Subcutaneous abdominal adipose tissue (tissue), 5 donors: Measurements from ENCODE around the gene LTV1.
A peak's percentile ranks its signal among the peaks of the same experiment; 100 is the strongest.

Experiments used
- H3K27ac ChIP-seq: one replicate; pipeline ENCODE4 v1.7.0; 2013; ENCODE audit warnings: low read depth, mild to moderate bottlenecking, inconsistent platforms, low read length, moderate library complexity
- H3K27me3 ChIP-seq, 5 donors: one replicate each; pipeline ENCODE4 v1.7.0; 2013; ENCODE audit warnings: low read length in 5 of 5, inconsistent platforms in 1 of 5; ENCODE audit not compliant: control insufficient read depth in 5 of 5, insufficient read depth in 4 of 5
- H3K36me3 ChIP-seq, 5 donors: one replicate each; pipeline ENCODE4 v1.7.0; 2013; ENCODE audit warnings: low read length in 5 of 5; ENCODE audit not compliant: control insufficient read depth in 5 of 5, insufficient read depth in 5 of 5
- H3K4me1 ChIP-seq, 5 donors: one replicate each; pipeline ENCODE4 v1.7.0; 2013; ENCODE audit warnings: low read length in 5 of 5, mild to moderate bottlenecking in 3 of 5, moderate library complexity in 1 of 5; ENCODE audit not compliant: control insufficient read depth in 5 of 5, insufficient read depth in 5 of 5
- H3K4me3 ChIP-seq, 5 donors: one replicate each; pipeline ENCODE4 v1.7.0; 2013; ENCODE audit warnings: low read length in 5 of 5, low read depth in 1 of 5
- H3K9ac ChIP-seq, 5 donors: one replicate each; pipeline ENCODE4 v1.7.0; 2013; ENCODE audit warnings: low read length in 5 of 5, mild to moderate bottlenecking in 4 of 5, moderate library complexity in 3 of 5
- H3K9me3 ChIP-seq, 5 donors: one replicate each; pipeline ENCODE4 v1.7.0; 2013; ENCODE audit warnings: low read length in 5 of 5; ENCODE audit not compliant: control insufficient read depth in 5 of 5
- donor health status: healthy.
- donor health status: healthy.
- donor health status: healthy.
- donor health status: healthy.
- donor health status: healthy.

The LTV1 gene

DNA sequence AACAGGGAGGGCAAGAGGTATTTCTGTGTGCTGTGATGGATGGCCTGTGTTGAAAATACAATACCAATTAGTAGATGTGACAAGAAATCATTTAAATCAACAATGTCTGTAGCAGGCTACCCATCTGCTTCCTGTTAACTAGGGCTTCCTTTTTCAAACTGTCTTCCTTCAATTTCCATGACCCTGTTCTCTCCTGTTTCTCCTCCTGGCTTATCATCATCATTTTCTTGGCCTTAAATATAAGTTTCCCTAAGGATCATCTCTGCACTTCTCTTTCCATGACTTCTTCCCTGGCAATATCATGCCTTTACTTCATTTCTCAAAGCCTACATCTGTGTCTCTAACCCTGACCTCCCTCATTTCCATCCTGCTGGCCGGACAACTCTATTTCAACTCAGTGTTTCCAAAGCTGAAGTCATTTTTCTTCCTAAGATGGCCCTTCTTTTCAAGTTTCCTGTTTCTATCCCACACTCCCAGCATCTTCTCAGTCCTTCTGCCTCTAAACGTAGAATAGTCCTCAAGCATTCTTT, 39.3 kb downstream of the LTV1 start:
- H3K36me3 ChIP-seq, result no peaks in the 10 kb centered on the region
- no peak overlapping the region for H3K27ac ChIP-seq
- H3K9ac ChIP-seq, result no peak overlapping the region
- no peaks in the 10 kb centered on the region for H3K27me3 ChIP-seq
- H3K4me3 ChIP-seq, result no peak overlapping the region
- peaks cover 0 to 12% (median 8%) of the 10 kb centered on the region in 5 donors for H3K9me3 ChIP-seq
- H3K4me1 ChIP-seq, result no peaks in the 10 kb centered on the region

DNA sequence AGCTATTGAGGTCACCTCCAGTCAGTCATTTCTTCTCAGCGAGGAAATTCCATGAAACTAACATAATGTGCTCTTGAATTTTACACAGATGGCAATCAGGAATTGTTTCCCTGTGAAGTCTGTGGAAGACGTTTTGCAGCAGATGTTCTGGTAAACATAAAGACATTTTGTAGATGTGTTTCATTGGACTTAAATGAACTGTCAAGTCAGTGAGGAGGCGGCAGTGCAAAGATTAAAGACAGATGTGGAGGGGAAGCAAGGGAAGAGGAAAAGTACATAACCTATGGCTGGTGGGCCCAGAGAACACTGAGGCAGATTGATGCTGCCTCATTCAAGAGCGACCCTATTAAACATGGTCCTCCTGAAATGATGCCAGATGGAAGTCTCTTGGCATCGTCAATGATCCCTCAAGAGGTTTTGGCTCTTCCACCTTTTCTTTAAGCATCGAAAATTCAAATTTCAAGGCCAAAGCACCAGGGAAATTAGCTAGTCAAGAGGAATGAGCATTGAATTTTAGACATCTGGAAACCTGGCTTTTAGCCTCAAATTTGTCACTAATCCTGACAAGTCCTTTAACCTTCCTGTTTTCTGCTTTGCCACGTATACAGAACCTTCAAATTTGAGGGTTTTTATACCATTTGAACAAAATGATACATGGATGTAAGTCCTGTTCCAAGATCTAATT, 41.2 kb downstream of the LTV1 start:
- no peaks in the 10 kb centered on the region for H3K36me3 ChIP-seq
- no peak overlapping the region for H3K27ac ChIP-seq
- no peaks in the 10 kb centered on the region for H3K27me3 ChIP-seq
- no peaks in the 10 kb centered on the region for H3K9me3 ChIP-seq
- H3K9ac ChIP-seq, result no peak overlapping the region
- H3K4me1 ChIP-seq, result no peaks in the 10 kb centered on the region
- H3K4me3 ChIP-seq, result no peak overlapping the region

DNA sequence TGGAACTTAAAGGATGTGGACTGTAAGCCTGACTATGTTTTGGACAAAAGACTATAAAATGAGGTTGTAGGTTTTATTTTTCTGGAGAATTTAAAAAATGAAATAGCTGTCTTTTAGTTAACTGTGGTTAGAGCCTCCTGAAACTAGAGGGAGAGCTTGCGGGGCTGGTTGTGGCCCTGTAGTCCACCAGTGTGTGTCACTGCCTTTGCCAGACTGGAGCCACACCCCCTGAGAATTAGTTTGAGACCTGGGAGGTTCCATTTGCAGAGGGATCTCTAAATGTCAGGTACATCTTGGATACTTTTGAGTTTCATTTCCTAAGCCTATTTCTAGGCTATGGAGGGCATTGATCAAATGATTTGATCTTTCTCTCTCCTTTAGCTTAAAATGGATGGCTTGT, 42.0 kb downstream of the LTV1 start:
- no peaks in the 10 kb centered on the region for H3K4me1 ChIP-seq
- H3K27me3 ChIP-seq, result no peaks in the 10 kb centered on the region
- H3K36me3 ChIP-seq, result no peaks in the 10 kb centered on the region
- H3K4me3 ChIP-seq, result no peak overlapping the region
- no peak overlapping the region for H3K27ac ChIP-seq
- no peak overlapping the region for H3K9ac ChIP-seq
- H3K9me3 ChIP-seq, result no peaks in the 10 kb centered on the region

DNA sequence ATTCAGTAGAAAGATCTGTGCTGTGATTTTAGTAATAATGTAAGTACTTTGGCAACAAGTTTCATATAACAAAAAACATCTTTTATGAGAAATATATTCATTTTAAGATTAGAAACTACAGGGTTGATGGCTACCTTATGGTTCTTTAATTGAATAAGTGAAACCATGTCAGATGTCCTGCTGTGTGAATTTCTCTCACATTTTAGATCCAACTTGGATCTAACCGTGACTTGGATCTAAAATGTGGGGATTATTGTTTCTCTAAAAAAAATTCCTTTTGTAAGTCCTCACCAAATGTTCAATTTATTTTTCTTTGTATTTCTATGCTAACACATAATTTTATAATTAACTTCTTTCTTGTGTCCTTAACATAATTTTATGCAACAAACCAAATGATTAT, 51.5 kb downstream of the LTV1 start:
- Histone ChIP-seq H3K4me1 (peaks cover 0 to 10% (median 0%) of the 10 kb centered on the region in 5 donors), H3K4me3 (no peak overlapping the region), H3K9me3 (no peaks in the 10 kb centered on the region), H3K9ac (no peak overlapping the region), H3K36me3 (no peaks in the 10 kb centered on the region), H3K27me3 (no peaks in the 10 kb centered on the region), H3K27ac (no peak overlapping the region)

GRCh38 chr6:143896126-143896860, 53.2 kb downstream of the LTV1 start:
- no peaks in the 10 kb centered on the region for H3K27me3 ChIP-seq
- H3K9me3 ChIP-seq, result no peaks in the 10 kb centered on the region
- H3K36me3 ChIP-seq, result no peaks in the 10 kb centered on the region
- no peak overlapping the region for H3K27ac ChIP-seq
- H3K4me1 ChIP-seq, result peaks cover 0 to 10% (median under 1%) of the 10 kb centered on the region in 5 donors
- H3K9ac ChIP-seq, result no peak overlapping the region
- H3K4me3 ChIP-seq, result no peak overlapping the region

- Histone ChIP-seq H3K27me3 (no peaks in the 10 kb centered on the region), H3K27ac (no peak overlapping the region), H3K9me3 (no peaks in the 10 kb centered on the region), H3K4me1 (peaks cover 7 to 43% (median 20%) of the 10 kb centered on the region in 5 donors), H3K36me3 (no peaks in the 10 kb centered on the region), H3K9ac (no peak overlapping the region), H3K4me3 (no peak overlapping the region)
Observed at GRCh38 chr6:143900358-143900757, 57.2 kb downstream of the LTV1 start.

DNA sequence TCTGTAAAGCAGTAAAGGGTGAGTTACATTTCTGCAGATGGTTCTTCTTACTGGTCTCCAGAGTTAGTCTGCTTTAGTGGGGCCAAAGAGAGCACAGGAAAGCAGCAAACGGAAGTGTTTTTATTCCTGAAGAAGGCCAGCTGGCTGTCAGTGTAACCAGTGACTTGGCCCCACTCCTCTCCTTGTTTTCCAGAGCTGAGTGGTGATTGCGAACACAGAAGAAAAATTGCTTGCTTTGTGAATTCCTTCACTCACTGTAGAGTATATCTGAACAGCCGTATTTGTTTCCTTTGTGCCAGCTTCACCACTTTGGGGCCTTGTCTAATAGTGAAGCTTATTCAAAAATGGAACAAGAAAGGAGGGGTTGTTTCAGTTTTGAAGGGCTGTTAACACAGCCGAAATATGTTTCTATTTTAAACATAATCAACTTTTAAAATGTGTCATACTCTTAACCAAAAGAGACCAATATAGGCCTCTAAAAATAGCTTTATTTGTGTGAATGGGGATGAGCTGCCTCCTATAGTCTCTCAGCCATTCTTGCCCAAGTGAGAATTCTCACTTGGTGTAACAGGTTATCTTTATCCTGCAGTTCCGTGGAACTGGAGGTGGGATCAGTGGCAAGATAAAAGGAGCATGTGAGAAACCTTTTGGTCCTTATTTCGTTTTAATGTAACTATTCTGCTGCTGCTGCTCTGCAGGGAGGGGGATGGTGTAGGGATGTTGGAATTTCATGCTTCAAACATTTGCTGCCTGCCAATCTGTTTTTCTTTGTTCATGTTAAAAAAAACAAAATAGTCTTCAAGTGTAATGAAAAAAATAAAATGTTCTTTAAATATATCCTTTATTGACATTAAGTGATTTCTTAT, 59.0 kb downstream of the LTV1 start:
- Histone ChIP-seq H3K4me1 (peaks cover 7 to 33% (median 20%) of the 10 kb centered on the region in 5 donors), H3K9ac (peak overlapping the region in 2 of 5 donors; percentile 23 to 56), H3K4me3 (peak overlapping the region in 2 of 5 donors; percentile 22 to 33), H3K9me3 (no peaks in the 10 kb centered on the region), H3K27ac (peak overlapping the region; percentile 73), H3K27me3 (no peaks in the 10 kb centered on the region), H3K36me3 (no peaks in the 10 kb centered on the region)

GRCh38 chr6:143902827-143903226, 59.7 kb downstream of the LTV1 start:
- Histone ChIP-seq H3K4me3 (peak overlapping the region in 1 of 5 donors; percentile 1), H3K27me3 (no peaks in the 10 kb centered on the region), H3K36me3 (no peaks in the 10 kb centered on the region), H3K9me3 (no peaks in the 10 kb centered on the region), H3K27ac (peak overlapping the region; percentile 73), H3K9ac (no peak overlapping the region), H3K4me1 (peaks cover 7 to 33% (median 20%) of the 10 kb centered on the region in 5 donors)

DNA sequence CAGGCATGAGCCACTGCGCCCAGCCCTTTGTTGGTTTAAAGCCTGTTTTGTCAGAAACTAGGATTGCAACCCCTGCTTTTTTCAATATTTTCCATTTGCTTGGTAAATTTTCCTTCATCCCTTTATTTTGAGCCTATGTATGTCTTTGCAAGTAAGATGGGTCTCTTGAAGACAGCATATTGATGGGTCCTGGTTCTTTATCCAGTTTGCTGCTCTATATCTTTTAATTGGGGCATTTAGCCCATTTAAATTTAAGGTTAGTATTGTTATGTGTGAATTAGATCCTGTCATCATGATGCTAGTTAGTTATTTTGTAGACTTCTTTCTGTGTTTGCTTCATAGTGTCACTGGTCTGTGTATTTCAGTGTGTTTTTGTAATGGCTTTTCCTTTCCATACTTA, 67.9 kb downstream of the LTV1 start:
- Histone ChIP-seq H3K9ac (no peak overlapping the region), H3K27ac (no peak overlapping the region), H3K36me3 (no peaks in the 10 kb centered on the region), H3K4me3 (no peak overlapping the region), H3K9me3 (peaks cover 0 to 9% (median 7%) of the 10 kb centered on the region in 5 donors), H3K27me3 (no peaks in the 10 kb centered on the region), H3K4me1 (no peaks in the 10 kb centered on the region)
